SK-N-SH treated with all-trans-retinoic acid at 6 μM for 48 hours (cell line): Measurements from ENCODE around the gene PLEKHH1.

Experiments
- ATAC-seq: fragments of 200-7000 bp; cut with Tn5 transposase; 3 replicates; pipeline ENCODE4 v1.9.1; 2020; ENCODE audit warnings: mild to moderate bottlenecking, moderate library complexity
- ARNTL ChIP-seq: fragments of 450-650 bp; formaldehyde crosslinking; IDR thresholded peaks from 2 replicates; pipeline ENCODE4 v1.5.0; 2020; ENCODE audit warnings: low read depth, mild to moderate bottlenecking, moderate library complexity, borderline replicate concordance
- CREB5 ChIP-seq: fragments of 250-450 bp; sonication (Bioruptor Pico); IDR thresholded peaks from 2 replicates; pipeline ENCODE4 v1.5.1; 2020; ENCODE audit warnings: low read depth, mild to moderate bottlenecking, moderate library complexity
- CSDC2 ChIP-seq: fragments of 250-450 bp; sonication (Bioruptor Pico); IDR thresholded peaks from 2 replicates; pipeline ENCODE4 v1.5.0; 2020; ENCODE audit warnings: mild to moderate bottlenecking, moderate library complexity
- CSRNP3 ChIP-seq: fragments of 250-450 bp; sonication (Bioruptor Pico); IDR thresholded peaks from 2 replicates; pipeline ENCODE4 v1.5.1; 2021; ENCODE audit warnings: mild to moderate bottlenecking, moderate library complexity
- ESRRG ChIP-seq: fragments of 250-450 bp; sonication (Bioruptor Pico); IDR thresholded peaks from 2 replicates; pipeline ENCODE4 v1.6.1; 2021; ENCODE audit warnings: mild to moderate bottlenecking
- PATZ1 ChIP-seq: fragments of 250-450 bp; sonication (Bioruptor Pico); IDR thresholded peaks from 2 replicates; pipeline ENCODE4 v1.8.0; 2020; ENCODE audit warnings: mild to moderate bottlenecking, moderate library complexity, borderline replicate concordance
- POU6F1 ChIP-seq: fragments of 250-450 bp; sonication (Bioruptor Pico); IDR thresholded peaks from 2 replicates; pipeline ENCODE4 v1.8.0; 2021; ENCODE audit warnings: low read depth, mild to moderate bottlenecking, moderate library complexity, borderline replicate concordance
- PPARA ChIP-seq: fragments of 250-450 bp; sonication (Bioruptor Pico); IDR thresholded peaks from 2 replicates; pipeline ENCODE4 v1.5.0; 2020; ENCODE audit warnings: mild to moderate bottlenecking, borderline replicate concordance
- RARB ChIP-seq: fragments of 250-450 bp; sonication (Bioruptor Pico); IDR thresholded peaks from 2 replicates; pipeline ENCODE4 v1.8.0; 2021; ENCODE audit warnings: mild to moderate bottlenecking, moderate library complexity
- TOX ChIP-seq: fragments of 250-450 bp; sonication (Bioruptor Pico); IDR thresholded peaks from 2 replicates; pipeline ENCODE4 v1.8.0; 2021; ENCODE audit warnings: mild to moderate bottlenecking, moderate library complexity, borderline replicate concordance
- TSHZ2 ChIP-seq: fragments of 250-450 bp; sonication (Bioruptor Pico); IDR thresholded peaks from 2 replicates; pipeline ENCODE4 v1.5.0; 2020; ENCODE audit warnings: mild to moderate bottlenecking, moderate library complexity
- ZC3H10 ChIP-seq: fragments of 250-450 bp; sonication (Bioruptor Pico); IDR thresholded peaks from 2 replicates; pipeline ENCODE4 v1.5.1; 2021; ENCODE audit warnings: mild to moderate bottlenecking, moderate library complexity
- ZFP3 ChIP-seq: fragments of 250-450 bp; sonication (Bioruptor Pico); IDR thresholded peaks from 2 replicates; pipeline ENCODE4 v1.5.0; 2020; ENCODE audit warnings: mild to moderate bottlenecking, moderate library complexity
- ZFP30 ChIP-seq: fragments of 450-650 bp; formaldehyde crosslinking; IDR thresholded peaks from 2 replicates; pipeline ENCODE4 v1.5.0; 2022; ENCODE audit warnings: mild to moderate bottlenecking, moderate library complexity
- ZNF565 ChIP-seq: fragments of 450-650 bp; formaldehyde crosslinking; conservative IDR thresholded peaks from 2 replicates; pipeline ENCODE4 v1.5.0; 2020; ENCODE audit warnings: low read depth, mild to moderate bottlenecking, moderate library complexity
- ZNF70 ChIP-seq: fragments of 450-650 bp; formaldehyde crosslinking; IDR thresholded peaks from 2 replicates; pipeline ENCODE4 v1.5.0; 2020; ENCODE audit warnings: mild to moderate bottlenecking, moderate library complexity

The PLEKHH1 gene

GRCh38 chr14:67502867-67503266, 30.2 kb upstream of the PLEKHH1 start:
- TF ChIP-seq ZC3H10 (CRISPR knock-in tag) (no peak), ZNF70 (CRISPR knock-in tag) (no peak), TOX (CRISPR knock-in tag) (no peak), ESRRG (CRISPR knock-in tag) (no peak), CSDC2 (CRISPR knock-in tag) (no peak), TSHZ2 (CRISPR knock-in tag) (no peak), PPARA (CRISPR knock-in tag) (no peak), ZFP30 (CRISPR knock-in tag) (no peak), CSRNP3 (no peak)
- TF ChIP-seq, all 23 proteins: peak for 0
- no peak for ATAC-seq

GRCh38 chr14:67503331-67503730, 29.8 kb upstream of the PLEKHH1 start:
- no peak for ATAC-seq
- TF ChIP-seq PPARA (CRISPR knock-in tag): no peak

- TF ChIP-seq ZFP3 (CRISPR knock-in tag) (no peak), ZNF70 (CRISPR knock-in tag) (no peak), CSDC2 (CRISPR knock-in tag) (no peak), ESRRG (CRISPR knock-in tag) (no peak), POU6F1 (no peak), PPARA (CRISPR knock-in tag) (no peak), ZNF565 (CRISPR knock-in tag) (no peak), PATZ1 (CRISPR knock-in tag) (no peak)
- TF ChIP-seq, all 23 proteins: peak for 0
- ATAC-seq: no peak
Measured at GRCh38 chr14:67505254-67505653, 27.8 kb upstream of the PLEKHH1 start.

- TF ChIP-seq CREB5 (CRISPR knock-in tag) (no peak), ZFP3 (CRISPR knock-in tag) (no peak), TSHZ2 (CRISPR knock-in tag) (no peak), ARNTL (CRISPR knock-in tag) (no peak), ZFP30 (CRISPR knock-in tag) (no peak), ZNF70 (CRISPR knock-in tag) (no peak), POU6F1 (no peak), ESRRG (CRISPR knock-in tag) (no peak), RARB (CRISPR knock-in tag) (no peak)
- no peak for ATAC-seq
Measured at GRCh38 chr14:67508956-67509355, 24.1 kb upstream of the PLEKHH1 start.
